Measurements from ENCODE around the gene STAT5B. TPM values are rescaled to one million over a fixed set of nuclear protein-coding genes. Genes with fewer than 3 reads are reported as not detected.

The STAT5B gene
- total and polyA plus RNA-seq, 2 of the 8 experiments (the other 6 are each of a cell fraction or from before 2014, with no cell fraction given), result 35.3 to 52.6 TPM

- TF ChIP-seq CHD7 (IDR thresholded peaks at IDR 0.05; ENCODE audit: insufficient replicate concordance, low read length) (no peak), JUN (IDR thresholded peaks at IDR 0.05; ENCODE audit: low read depth, low read length) (no peak), JUND (IDR thresholded peaks at IDR 0.05; ENCODE audit: low read length) (no peak), SUZ12 (IDR thresholded peaks at IDR 0.05; ENCODE audit: low read length) (no peak), KDM1A (IDR thresholded peaks at IDR 0.05; ENCODE audit: borderline replicate concordance, low read length) (no peak), YY1 (IDR thresholded peaks at IDR 0.05; ENCODE audit: low read depth, low read length) (no peak), BACH1 (IDR thresholded peaks at IDR 0.05; ENCODE audit: low read length) (no peak), CHD1 (IDR thresholded peaks at IDR 0.05; ENCODE audit: low read depth, low read length) (no peak)
These were observed 63.8 kb downstream of the STAT5B start (continued) for GRCh38 chr17:42212382-42212781.

Measured in H1 (cell line).